GM18519 (cell line): ENCODE measurements around the gene LENG9.
"Not testable (repeated sequence)": the region's sequence is repeated elsewhere in the genome, so short reads cannot be mapped to it uniquely, and the experiment has no call there.

Experiments
- ATAC-seq: cut with Tn5 transposase; IDR thresholded peaks from one replicate; pipeline ENCODE4 v1.9.1; 2021; ENCODE audit warnings: mild to moderate bottlenecking, moderate library complexity; ENCODE audit not compliant: unreplicated experiment, low FRiP score

LENG9 gene

GRCh38 chr19:54460230-54461005 is 3.2 kb downstream of the LENG9 start:
- ATAC-seq: no peak

GRCh38 chr19:54459282-54460229 is 4.0 kb downstream of the LENG9 start:
- no peak for ATAC-seq

DNA sequence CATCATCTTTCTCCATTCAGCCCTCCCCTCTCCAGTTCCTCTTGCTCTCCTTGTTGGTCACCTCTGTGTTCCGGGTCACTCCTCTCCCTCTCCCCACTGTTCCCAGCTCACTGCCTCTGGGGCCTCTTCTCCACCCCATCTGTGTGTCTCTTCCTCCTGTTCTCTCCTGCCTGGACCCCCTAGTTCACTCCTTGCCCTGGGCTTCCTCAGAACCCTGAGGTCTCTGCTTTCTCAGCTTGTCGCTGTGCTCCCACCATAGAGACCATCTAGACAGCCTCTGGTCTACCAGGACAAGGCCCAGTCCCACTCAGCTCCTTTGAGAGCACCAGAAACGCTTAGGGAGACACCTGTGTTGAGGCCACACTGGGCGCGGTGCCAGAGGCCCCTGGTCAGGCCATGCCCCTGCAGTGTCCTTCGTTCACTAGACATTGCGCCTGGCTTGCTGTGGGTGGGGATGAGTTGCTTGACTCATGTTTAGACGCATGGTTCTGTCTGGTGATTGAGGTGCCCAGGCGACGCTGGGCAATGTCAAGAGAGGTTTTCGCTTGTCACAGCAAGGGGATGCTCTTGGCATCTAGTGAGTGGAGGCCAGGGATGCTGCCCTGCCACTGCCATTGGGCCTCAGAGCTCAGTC is 4.8 kb downstream of the LENG9 start:
- ATAC-seq: no peak

DNA sequence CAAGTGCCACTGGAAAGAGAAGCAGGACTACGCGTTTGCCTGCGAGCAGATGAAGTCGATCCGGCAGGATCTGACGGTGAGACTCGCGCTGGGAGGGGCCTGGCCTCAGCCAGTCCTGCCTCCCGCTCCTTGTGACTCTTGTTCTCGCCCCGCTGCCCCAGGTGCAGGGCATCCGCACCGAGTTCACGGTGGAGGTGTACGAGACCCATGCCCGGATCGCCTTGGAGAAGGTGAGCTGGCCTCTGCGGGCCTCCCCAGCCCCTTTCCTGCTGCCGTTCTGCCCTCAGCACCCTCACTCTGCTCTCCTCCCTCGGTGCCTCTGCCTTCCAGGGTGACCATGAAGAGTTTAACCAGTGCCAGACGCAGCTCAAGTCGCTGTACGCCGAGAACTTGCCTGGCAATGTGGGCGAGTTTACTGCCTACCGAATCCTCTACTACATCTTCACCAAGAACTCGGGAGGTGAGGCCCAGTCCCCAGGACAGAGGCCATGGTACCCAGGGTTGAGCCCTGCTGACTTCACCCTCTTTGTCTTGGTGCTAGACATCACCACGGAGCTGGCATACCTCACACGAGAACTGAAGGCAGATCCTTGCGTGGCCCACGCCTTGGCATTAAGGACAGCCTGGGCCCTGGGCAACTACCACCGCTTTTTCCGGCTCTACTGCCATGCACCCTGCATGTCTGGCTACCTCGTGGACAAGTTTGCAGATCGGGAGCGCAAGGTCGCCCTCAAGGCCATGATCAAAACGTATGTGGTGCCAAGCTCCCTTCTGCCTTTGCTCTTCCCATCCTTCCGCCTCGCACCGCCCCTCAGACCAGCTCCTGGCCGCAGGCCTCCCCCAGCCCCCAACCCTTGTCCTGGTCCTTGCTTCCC is 5.6 kb downstream of the LENG9 start:
- no peak for ATAC-seq

GRCh38 chr19:54456423-54457373 is 6.9 kb downstream of the LENG9 start:
- no peak for ATAC-seq

DNA sequence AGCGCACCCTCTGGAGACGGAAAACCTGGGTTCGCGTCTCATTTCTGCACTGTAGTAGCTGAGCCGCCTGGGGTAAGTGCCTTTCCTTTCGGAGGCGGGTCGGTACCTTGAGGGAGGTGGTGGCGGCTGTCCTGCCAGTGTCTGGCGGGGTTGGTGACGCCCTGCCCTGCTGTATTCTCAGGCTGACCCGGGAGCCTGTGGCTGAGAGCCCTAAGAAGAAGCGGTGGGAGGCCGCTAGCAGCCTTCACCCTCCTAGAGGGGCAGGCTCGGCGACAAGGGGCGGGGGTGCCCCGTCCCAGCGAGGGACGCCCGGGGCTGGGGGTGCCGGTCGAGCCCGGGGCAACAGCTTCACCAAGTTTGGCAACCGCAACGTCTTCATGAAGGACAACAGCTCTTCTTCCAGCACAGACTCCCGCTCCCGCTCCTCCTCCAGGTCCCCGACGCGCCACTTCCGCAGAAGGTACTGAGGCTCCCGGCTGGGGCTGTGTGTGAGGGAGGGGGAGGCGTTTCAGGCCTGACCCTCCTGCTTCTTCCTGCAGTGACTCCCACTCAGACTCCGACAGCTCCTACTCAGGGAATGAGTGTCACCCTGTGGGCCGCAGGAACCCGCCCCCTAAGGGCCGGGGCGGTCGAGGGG is 7.7 kb downstream of the LENG9 start:
- ATAC-seq: no peak

DNA sequence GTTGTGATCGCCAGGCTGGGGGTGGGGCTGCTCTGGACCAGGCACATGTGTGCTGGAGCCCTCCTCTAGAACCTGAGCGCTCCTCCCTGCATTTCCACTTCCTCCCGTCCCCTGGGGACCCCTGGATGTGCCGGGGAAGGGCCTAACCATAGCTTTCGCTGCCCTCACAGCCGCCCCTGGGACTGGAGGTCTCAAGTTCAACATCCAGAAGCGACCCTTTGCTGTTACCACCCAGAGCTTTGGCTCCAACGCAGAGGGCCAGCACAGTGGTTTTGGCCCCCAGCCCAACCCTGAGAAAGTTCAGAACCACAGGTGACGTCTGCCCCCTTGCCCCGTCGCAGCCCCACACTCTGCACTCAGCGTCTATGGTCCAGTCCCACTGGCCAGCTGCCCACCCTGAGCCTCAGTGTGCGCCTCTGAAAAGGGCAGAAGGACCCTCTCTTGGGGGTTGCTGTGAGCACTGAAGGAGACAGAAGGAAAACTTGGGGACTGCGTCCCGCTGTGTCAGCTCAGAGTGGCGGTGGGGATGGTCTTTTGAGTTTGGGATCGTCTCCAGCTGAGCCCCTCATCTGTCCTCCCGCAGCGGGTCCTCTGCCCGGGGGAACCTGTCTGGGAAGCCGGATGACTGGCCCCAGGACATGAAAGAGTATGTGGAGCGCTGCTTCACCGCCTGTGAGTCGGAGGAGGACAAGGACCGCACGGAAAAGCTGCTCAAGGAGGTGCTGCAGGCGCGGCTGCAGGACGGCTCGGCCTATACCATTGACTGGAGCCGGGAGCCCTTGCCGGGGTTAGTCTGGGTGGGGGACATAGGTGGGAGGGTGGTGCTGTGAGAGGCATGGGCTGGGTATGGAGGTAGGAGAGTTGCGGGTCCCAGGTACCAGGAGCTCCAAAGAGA is 8.6 kb downstream of the LENG9 start:
- ATAC-seq: no peak

DNA sequence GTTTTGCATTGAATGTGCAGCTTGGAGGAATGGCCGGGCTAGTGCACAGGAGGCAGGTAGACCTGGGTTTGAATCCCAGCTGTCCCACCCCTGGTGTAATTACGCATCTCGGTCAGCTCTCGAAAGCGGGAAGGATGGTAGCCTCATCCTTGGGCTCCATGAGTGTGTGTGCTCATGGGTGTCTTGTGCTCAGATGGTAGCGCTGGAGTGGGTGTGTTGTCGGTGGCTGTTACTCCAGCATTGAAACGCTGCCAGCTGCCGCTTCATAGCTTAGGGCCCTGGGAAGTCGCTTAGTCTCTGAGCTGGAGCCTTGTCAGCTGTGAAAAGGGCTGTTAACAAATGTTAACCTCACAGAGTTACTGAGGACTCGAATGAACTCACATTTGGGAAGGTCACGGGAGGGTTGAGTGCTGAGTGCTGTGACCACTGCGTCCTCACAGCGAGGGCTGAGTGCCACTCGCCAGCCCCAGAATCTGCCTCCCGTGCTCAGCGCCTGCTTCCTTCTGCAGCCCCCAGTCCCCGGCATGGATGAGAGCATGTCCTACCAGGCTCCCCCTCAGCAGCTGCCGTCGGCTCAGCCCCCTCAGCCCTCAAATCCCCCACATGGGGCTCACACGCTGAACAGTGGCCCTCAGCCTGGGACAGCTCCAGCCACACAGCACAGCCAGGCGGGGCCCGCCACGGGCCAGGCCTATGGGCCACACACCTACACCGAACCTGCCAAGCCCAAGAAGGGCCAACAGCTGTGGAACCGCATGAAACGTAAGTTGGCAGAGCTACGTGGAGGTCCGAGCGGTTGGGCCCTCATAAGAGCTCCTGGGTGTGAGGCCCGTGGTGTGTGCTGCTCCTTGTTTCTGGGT is 9.4 kb downstream of the LENG9 start:
- ATAC-seq: no peak

GRCh38 chr19:54452626-54453025 is 11.0 kb downstream of the LENG9 start:
- no peak for ATAC-seq

- no peak for ATAC-seq
Observed at GRCh38 chr19:54451997-54452396, 11.6 kb downstream of the LENG9 start.

- no peak for ATAC-seq
Observed at GRCh38 chr19:54451331-54451871, 12.2 kb downstream of the LENG9 start.

DNA sequence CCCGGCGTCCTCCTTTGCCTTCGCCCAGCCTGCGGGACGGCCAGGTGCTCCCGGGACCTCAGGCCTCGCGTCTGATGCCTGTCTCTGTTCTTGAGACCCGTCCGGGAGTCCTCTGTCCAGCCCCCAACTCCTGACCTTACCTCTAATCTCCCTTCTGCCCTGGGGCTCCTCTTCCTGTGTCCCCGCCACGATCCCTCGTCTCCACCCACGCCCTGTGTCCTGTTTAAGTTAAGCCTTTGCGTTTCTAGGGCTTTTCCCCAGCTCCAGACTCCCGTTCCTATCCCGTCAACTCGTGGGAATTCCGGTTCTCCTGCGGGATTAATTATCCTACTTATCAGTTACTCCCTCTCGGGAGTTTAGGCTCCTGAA is 13.9 kb downstream of the LENG9 start:
- ATAC-seq: no peak

DNA sequence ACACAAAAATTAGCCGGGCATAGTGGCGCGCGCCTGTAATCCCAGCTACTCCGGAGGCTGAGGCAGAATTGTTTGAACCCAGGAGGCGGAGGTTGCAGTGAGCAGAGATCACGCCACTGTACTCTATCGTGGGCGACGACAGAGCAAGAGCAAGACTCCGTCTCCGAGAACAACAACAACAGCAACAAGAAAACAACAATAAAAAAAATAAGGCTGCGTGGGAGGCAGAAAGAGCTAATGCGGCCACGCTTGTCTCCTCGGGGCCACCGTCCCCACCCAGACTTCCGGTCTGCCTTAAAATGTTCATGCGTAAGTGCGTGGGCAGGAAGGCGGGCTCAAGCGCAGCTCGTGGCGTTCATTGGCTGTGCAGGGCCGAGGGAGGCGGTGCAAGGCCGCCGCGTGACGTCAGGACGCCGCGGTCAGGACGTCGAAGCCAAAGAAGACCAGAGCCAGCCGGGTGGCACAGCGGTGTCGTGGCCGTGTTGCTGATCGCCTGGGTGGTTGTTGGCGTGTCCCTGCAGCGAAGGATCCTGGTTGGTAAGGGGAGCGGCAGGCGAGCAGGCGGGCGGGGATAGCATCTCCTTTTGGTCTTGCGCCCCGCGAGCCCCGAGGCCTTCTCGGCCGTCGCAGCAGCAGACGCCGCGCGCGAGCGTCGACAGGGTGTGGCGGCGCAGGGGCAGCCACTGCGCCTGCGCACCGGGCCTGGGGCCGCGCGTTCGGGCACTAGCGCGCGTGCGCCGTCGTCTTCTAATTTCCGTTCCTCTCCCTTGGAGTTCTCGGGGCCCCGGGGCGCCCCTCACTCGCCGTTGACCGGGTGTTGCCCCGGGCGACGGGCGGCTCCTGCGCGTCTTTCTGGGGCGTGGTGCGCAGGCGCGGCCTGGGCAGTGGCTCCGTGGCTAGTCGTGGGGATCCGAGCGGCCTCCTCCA is 14.5 kb downstream of the LENG9 start, which contains the start of gene LENG8:
LENG8 (plus strand) TSS at position 426 of the 927 bp plus-strand sequence. CDS start 2,146 bp downstream, outside the sequence.
- peak; percentile 79 for ATAC-seq

DNA sequence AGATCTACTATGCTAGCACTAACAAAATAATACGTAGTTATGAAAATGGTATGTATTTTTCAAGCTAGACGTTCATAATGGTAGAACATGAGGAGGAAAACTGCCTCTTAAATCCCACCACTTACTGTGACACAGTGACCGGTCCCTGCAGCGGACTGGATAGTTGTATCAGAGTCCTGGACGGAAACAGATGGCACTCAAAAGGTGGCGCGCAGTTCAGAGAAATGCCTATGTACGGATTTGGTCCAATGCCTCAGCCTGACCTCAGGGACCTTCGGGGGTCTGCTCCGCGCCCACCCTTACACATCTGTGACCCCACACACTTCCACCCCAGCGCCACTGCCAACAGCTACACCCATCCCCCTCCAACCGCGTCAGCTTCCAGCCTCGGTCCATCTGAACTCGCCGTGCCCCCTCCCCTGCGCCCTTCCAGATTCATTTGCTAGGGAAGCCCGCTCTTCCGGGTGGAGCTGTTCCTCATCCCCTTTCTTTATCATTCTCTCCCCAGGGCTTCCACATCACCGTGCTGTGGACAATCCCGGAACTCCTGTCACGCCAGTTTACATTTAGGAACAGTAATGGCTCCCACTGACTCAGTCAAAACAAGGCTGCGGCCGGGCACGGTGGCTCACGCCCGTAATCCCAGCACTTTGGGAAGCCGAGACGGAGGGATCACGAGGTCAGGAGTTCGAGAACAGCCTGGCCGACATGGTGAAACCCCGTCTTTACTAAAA is 15.4 kb downstream of the LENG9 start:
- ATAC-seq: no peak

DNA sequence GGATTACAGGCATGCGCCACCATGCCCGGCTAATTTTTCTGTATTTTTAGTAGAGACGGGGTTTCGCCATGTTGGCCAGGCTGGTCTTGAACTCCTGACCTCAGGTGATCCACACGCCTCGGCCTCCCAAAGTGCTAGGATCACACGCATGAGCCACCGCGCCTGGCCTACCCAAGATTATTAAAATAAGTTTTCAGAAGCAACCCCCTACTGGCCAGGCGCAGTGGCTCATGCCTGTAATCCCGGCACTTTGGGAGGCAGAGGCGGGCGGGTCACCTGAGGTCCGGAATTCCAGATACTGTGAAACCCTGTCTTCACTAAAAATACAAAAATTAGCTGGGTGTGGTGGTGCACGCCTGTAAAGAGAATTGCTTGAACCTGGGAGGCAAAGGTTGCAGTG is 17.2 kb downstream of the LENG9 start:
- not testable (repeated sequence) for ATAC-seq
